ENCODE data around the gene CNOT4. TPM values are rescaled to one million over a fixed set of nuclear protein-coding genes. Genes with fewer than 3 reads are reported as not detected.

CNOT4 gene
- total and polyA plus RNA-seq, 5 donors = 9.9 to 33.1 (median 28.3) TPM

DNA sequence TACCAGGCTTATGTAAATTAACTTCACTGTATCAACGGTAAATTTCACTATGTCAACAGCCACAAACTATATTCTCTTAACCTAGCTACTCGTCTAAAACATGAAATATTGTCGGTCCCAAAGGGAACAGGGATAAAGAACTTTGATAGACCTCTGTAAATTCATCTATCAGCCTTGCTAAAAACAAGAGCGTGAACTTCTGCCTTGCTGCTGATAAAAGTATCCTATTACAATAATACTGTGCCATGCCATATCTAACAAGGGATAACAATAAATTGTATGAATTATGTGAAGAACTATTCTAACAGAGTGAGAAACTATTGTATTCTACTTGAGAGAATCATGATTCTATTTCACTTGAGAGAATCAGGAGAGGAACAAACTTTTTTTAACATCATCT lies 117.2 kb downstream of the CNOT4 start:
- 74% methylated on average over 4 of the region's 4 CpGs for WGBS

DNA sequence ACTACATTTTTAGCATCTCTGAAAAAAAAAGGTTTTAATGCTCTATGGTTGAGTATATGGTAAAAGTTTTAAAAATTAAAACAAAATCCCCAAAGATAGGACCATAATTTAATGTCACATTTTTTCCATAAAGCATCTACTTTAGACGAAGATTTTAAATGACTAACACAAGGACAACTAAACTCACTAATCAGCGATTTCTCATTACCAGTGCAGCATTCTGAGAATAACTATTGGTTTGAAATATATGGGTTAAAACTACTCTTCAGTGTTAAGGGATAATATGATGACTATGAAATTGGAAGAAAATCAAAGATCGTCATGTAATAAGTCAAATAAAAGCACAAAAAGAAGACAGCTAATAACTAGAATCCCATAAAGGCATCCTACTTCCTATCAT lies 118.4 kb downstream of the CNOT4 start:
- ATAC-seq (no peak), DNase-seq (no peak)
- WGBS = 87% methylated on average over 3 of the region's 3 CpGs
- H3K4me1 ChIP-seq (ENCODE audit: control insufficient read depth, insufficient read depth, low read length) = no peaks in the 10 kb centered on the region
- intact Hi-C loops (cut with DNase I) = loop anchor here in 1 of 4 donors (10.0 kb wide), 1 partner anchor 113 kb away; no protein-coding TSS in a partner anchor
- no peaks in the 10 kb centered on the region for H3K27me3 ChIP-seq (ENCODE audit: control insufficient read depth, insufficient read depth)
- no peaks in the 10 kb centered on the region for H3K9me3 ChIP-seq (ENCODE audit: control insufficient read depth, low read length)
- H3K27ac ChIP-seq (ENCODE audit: low read length) = no peak overlapping the region
- H3K4me3 ChIP-seq (ENCODE audit: low read length) = no peak overlapping the region

More for the DNA sequence above, 117.2 kb downstream of the CNOT4 start:
- intact Hi-C loops (cut with DNase I) = loop anchor here in 1 of 4 donors (10.0 kb wide), 1 partner anchor 112 kb away; no protein-coding TSS in a partner anchor
- H3K4me1 ChIP-seq (ENCODE audit: control insufficient read depth, insufficient read depth, low read length) = no peaks in the 10 kb centered on the region
- no peak overlapping the region for H3K27ac ChIP-seq (ENCODE audit: low read length)
- no peak for ATAC-seq
- no peak overlapping the region for H3K4me3 ChIP-seq (ENCODE audit: low read length)
- H3K27me3 ChIP-seq (ENCODE audit: control insufficient read depth, insufficient read depth) = no peaks in the 10 kb centered on the region
- no peaks in the 10 kb centered on the region for H3K9me3 ChIP-seq (ENCODE audit: control insufficient read depth, low read length)
- no peak for DNase-seq

DNA sequence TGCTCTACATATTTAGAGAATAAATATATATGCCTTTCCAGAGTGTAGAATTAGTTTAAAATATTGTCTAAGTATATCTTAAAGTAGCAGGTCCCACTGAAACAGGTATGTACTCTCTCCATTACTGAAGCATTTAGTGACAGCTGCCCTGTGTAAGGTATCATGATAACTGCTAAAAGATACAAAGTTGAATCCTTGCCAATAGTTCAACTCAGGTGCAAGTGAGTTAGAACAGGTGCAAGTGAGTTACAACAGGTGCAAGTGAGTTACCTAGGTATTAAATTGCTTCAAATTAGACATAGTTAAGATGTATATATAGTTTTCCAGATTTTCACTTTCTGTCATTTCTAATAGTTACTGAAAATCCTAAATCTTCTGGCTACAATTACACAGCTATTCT lies 119.1 kb downstream of the CNOT4 start:
- H3K27me3 ChIP-seq (ENCODE audit: control insufficient read depth, insufficient read depth) = no peaks in the 10 kb centered on the region
- no peak for DNase-seq
- intact Hi-C loops (cut with DNase I) = loop anchor here in 1 of 4 donors (10.0 kb wide), 1 partner anchor 114 kb away; no protein-coding TSS in a partner anchor

DNA sequence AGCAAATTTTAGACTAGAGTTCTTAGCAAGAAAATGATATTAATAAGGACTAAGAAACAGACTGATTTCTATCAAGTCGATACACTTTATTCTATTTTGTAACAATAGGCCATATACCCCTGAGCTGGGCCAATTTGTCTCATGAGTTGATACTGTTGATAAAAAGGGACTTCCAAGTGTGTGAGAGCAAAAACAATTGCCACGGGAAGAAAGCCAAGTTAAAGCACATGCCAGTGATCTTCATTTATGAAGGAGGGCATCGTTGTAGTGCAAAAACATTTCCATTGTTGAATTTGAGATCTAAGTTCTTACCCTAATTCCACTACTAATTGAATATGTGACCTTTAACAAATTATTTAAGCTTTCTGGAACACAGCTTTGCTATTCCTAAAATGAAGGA lies 119.9 kb downstream of the CNOT4 start:
- Histone ChIP-seq H3K4me1 (ENCODE audit: control insufficient read depth, insufficient read depth, low read length) (no peaks in the 10 kb centered on the region), H3K27ac (ENCODE audit: low read length) (no peak overlapping the region), H3K9me3 (ENCODE audit: control insufficient read depth, low read length) (no peaks in the 10 kb centered on the region), H3K4me3 (ENCODE audit: low read length) (no peak overlapping the region), H3K27me3 (ENCODE audit: control insufficient read depth, insufficient read depth) (no peaks in the 10 kb centered on the region)
- ATAC-seq (no peak), DNase-seq (no peak)
- intact Hi-C loops (cut with DNase I) = loop anchor here in 1 of 4 donors (10.0 kb wide), 1 partner anchor 115 kb away; no protein-coding TSS in a partner anchor
- WGBS = 29% methylated on average over 3 of the region's 3 CpGs

More for the DNA sequence above, 119.1 kb downstream of the CNOT4 start:
- Histone ChIP-seq H3K9me3 (ENCODE audit: control insufficient read depth, low read length) (no peaks in the 10 kb centered on the region), H3K27ac (ENCODE audit: low read length) (no peak overlapping the region), H3K4me1 (ENCODE audit: control insufficient read depth, insufficient read depth, low read length) (no peaks in the 10 kb centered on the region), H3K4me3 (ENCODE audit: low read length) (no peak overlapping the region)
- ATAC-seq = no peak

DNA sequence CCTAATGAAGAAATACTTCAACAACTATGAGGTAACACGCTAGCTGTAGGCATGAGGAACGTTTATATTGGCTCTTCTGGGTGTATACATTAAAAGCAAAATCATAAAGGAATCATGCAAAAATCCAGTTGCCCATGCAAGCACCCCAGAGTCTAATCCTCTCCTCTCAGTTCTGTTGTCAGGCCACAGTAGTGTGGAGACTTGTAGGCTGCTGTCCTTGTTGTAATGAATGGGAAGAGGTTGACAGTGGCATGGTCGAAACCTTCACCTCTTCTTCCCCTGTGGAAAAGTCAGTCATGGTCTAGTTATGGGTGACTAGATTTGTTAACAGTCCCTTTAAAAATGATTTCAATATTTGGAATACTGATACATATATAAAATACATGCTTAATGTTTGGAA lies 121.3 kb downstream of the CNOT4 start:
- ATAC-seq = no peak
- WGBS = 92% methylated on average over 3 of the region's 3 CpGs

DNA sequence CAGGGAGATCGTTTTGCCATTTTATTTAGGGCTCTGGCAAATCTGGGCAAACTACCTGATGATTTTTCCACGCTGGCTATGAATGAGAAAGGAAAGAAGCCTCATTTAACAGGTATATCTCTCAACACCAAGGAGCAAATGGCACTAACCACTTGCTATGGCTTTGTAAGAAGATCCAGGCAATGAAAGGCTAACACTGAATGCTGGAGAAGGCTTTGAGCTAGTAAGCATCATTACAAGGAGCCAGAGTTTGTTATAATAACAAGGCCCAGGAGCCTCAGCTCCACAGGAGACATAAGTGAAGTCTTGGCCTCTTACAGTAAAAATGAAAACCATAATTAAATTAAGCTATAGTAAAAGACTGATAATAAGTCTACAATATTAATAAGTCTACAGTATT lies 123.1 kb downstream of the CNOT4 start:
- Histone ChIP-seq H3K4me3 (ENCODE audit: low read length) (no peak overlapping the region), H3K27ac (ENCODE audit: low read length) (no peak overlapping the region), H3K4me1 (ENCODE audit: control insufficient read depth, insufficient read depth, low read length) (no peaks in the 10 kb centered on the region), H3K9me3 (ENCODE audit: control insufficient read depth, low read length) (no peaks in the 10 kb centered on the region), H3K27me3 (ENCODE audit: control insufficient read depth, insufficient read depth) (no peaks in the 10 kb centered on the region)
- intact Hi-C loops (cut with DNase I) = no loop called here
- ATAC-seq (no peak), DNase-seq (no peak)
- WGBS = 87% methylated on average over 2 of the region's 2 CpGs

More for the DNA sequence above, 121.3 kb downstream of the CNOT4 start:
- intact Hi-C loops (cut with DNase I) = no loop called here
- Histone ChIP-seq H3K4me1 (ENCODE audit: control insufficient read depth, insufficient read depth, low read length) (no peaks in the 10 kb centered on the region), H3K4me3 (ENCODE audit: low read length) (no peak overlapping the region), H3K27ac (ENCODE audit: low read length) (no peak overlapping the region), H3K27me3 (ENCODE audit: control insufficient read depth, insufficient read depth) (no peaks in the 10 kb centered on the region), H3K9me3 (ENCODE audit: control insufficient read depth, low read length) (no peaks in the 10 kb centered on the region)
- no peak for DNase-seq

DNA sequence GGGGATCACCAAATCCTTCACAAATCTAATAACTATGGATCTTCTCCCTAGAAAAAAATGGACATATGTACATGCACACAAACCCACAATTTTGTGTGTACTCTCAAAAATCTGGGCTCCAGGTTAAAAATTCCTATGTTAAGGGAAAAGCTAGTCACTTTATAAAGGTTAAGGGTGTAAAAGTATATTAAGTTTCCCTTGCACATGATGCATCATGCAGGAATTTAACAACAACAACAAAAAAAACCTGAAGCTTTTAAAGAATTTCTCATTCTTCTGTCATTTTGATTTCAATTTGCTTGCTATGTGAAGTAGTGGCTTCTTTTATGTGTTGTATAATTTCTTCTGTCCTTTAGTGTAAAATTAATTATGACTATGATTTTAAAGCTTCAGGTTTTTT lies 123.7 kb downstream of the CNOT4 start:
- Histone ChIP-seq H3K27me3 (ENCODE audit: control insufficient read depth, insufficient read depth) (no peaks in the 10 kb centered on the region), H3K4me1 (ENCODE audit: control insufficient read depth, insufficient read depth, low read length) (no peaks in the 10 kb centered on the region), H3K4me3 (ENCODE audit: low read length) (no peak overlapping the region), H3K27ac (ENCODE audit: low read length) (no peak overlapping the region), H3K9me3 (ENCODE audit: control insufficient read depth, low read length) (no peaks in the 10 kb centered on the region)
- intact Hi-C loops (cut with DNase I) = no loop called here
- no peak for DNase-seq
- ATAC-seq = no peak

DNA sequence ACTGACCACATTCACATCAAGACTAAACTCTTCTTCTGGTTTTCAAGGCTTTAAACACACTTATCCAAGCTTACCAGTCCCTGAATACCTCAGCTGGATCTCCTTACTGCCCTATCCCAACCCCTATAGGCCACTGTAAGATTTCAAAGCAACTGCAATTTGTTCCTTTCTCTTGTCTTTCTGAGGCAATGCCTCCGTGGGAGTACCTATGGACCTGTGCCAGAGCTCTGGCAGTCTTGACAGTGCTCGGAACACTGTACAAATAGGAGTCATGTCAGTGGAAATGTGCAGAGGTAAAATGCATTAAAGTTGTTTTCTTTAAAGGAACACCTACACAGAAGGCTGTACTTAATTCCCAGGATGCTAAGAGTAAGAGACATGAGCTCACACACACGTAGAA lies 124.7 kb downstream of the CNOT4 start:
- peak in 2 of 3 donors; percentile 38 to 59 for DNase-seq
- H3K4me3 ChIP-seq (ENCODE audit: low read length) = no peak overlapping the region
- H3K9me3 ChIP-seq (ENCODE audit: control insufficient read depth, low read length) = no peaks in the 10 kb centered on the region
- WGBS = 39% methylated on average over 3 of the region's 3 CpGs
- intact Hi-C loops (cut with DNase I) = no loop called here
- no peaks in the 10 kb centered on the region for H3K27me3 ChIP-seq (ENCODE audit: control insufficient read depth, insufficient read depth)
- peak in 1 of 2 donors; percentile 20 for ATAC-seq
- H3K27ac ChIP-seq (ENCODE audit: low read length) = no peak overlapping the region
- H3K4me1 ChIP-seq (ENCODE audit: control insufficient read depth, insufficient read depth, low read length) = no peaks in the 10 kb centered on the region

DNA sequence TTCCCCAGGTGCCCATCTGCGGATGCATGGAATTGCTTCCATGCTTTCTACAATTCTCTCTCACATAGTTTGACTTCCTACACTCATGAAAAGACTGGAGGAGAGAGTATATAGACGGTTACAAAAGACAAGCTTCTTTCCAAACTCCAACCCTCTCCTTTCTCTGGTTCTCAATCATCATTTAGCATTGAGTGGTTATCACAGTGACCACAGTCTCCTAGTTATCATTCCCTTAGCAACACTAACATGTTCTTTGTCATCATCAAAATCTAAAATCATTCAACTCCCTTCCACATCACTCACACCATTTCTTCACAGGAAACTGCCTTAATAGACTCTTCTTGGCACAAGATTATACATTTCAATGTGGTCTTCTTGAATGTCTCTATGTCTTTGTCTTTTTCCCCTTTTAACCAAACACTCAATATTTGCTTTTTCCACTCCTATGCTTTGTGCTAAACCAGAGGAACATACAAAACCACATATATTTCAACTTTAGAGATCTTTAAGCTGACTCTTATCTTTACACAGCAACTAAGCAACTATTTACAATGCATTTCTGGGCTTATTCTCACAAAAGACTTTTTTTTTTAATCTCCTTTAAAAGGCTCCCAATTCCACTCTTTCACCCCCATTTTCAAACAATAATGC lies 126.3 kb downstream of the CNOT4 start:
- H3K4me1 ChIP-seq (ENCODE audit: control insufficient read depth, insufficient read depth, low read length) = no peaks in the 10 kb centered on the region
- no peaks in the 10 kb centered on the region for H3K27me3 ChIP-seq (ENCODE audit: control insufficient read depth, insufficient read depth)
- DNase-seq = no peak
- no peak overlapping the region for H3K4me3 ChIP-seq (ENCODE audit: low read length)
- no peaks in the 10 kb centered on the region for H3K9me3 ChIP-seq (ENCODE audit: control insufficient read depth, low read length)
- 79% methylated on average over 2 of the region's 2 CpGs for WGBS
- H3K27ac ChIP-seq (ENCODE audit: low read length) = no peak overlapping the region
- no peak for ATAC-seq
- intact Hi-C loops (cut with DNase I) = no loop called here

DNA sequence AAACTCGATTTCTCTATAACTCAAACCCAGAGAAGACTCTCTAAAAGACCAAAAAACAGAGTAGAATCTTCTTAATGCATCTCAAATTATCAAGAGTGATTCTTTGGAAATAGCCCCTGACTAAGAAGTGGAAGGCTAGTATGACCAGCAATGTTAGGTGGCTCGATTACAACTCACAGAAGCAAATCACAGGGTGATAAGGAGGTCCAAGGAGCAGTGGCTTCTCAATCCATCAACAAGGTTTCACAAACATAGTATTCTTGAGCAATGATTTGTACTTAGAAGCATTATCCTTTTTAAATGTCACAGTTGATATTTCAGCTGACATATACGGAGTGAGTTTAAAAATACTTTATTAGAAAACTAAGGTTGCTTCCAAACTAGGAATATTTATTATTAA lies 127.7 kb downstream of the CNOT4 start:
- intact Hi-C loops (cut with DNase I) = no loop called here
- no peaks in the 10 kb centered on the region for H3K27me3 ChIP-seq (ENCODE audit: control insufficient read depth, insufficient read depth)
- H3K4me1 ChIP-seq (ENCODE audit: control insufficient read depth, insufficient read depth, low read length) = no peaks in the 10 kb centered on the region
- 89% methylated on average over 3 of the region's 3 CpGs for WGBS
- no peaks in the 10 kb centered on the region for H3K9me3 ChIP-seq (ENCODE audit: control insufficient read depth, low read length)
- ATAC-seq (no peak), DNase-seq (no peak)
- H3K27ac ChIP-seq (ENCODE audit: low read length) = no peak overlapping the region
- H3K4me3 ChIP-seq (ENCODE audit: low read length) = no peak overlapping the region

DNA sequence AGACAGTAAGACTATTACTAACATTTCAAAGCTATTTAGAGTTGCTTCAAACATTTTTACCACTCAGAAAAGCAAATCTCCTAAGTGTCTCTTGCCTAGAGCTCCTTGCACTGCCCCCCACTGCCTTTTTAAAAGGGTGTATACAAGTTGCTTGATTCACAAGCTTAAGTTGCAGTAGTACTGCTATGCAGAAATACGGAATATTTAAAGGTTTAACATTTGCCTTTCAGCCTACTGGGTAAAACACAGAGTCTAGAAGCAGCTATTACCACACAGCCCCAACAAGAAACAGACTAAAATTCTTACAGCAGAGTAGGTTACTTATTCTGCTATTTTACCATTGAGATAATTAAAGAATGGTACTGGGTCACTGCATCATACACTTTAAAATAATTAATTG lies 128.5 kb downstream of the CNOT4 start:
- no peak overlapping the region for H3K27ac ChIP-seq (ENCODE audit: low read length)

DNA sequence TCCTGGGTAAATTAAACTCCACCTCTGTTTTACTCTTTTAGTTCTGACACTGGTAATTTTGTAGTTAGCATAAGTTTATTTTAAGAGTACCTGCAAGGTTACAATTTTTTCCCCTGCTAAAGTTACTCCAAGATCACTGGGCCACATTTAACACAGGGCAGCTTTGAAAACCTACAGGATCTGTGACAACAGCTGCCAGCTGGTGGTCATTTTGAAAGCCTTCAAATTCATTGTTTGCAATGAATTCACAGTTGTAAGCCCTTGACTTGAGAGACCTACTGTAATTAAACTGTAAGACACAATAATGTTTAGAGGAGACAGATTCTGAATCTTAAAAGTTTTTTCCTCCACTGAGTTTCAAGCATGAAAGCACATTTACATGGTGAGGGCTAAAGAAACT lies 129.6 kb downstream of the CNOT4 start:
- intact Hi-C loops (cut with DNase I) = no loop called here
- no peaks in the 10 kb centered on the region for H3K27me3 ChIP-seq (ENCODE audit: control insufficient read depth, insufficient read depth)
- no peak for ATAC-seq
- no peak overlapping the region for H3K4me3 ChIP-seq (ENCODE audit: low read length)
- no peaks in the 10 kb centered on the region for H3K9me3 ChIP-seq (ENCODE audit: control insufficient read depth, low read length)
- no peaks in the 10 kb centered on the region for H3K4me1 ChIP-seq (ENCODE audit: control insufficient read depth, insufficient read depth, low read length)
- H3K27ac ChIP-seq (ENCODE audit: low read length) = no peak overlapping the region
- no peak for DNase-seq

More for the DNA sequence above, 128.5 kb downstream of the CNOT4 start:
- ATAC-seq (no peak), DNase-seq (no peak)
- Histone ChIP-seq H3K4me1 (ENCODE audit: control insufficient read depth, insufficient read depth, low read length) (no peaks in the 10 kb centered on the region), H3K4me3 (ENCODE audit: low read length) (no peak overlapping the region), H3K9me3 (ENCODE audit: control insufficient read depth, low read length) (no peaks in the 10 kb centered on the region), H3K27me3 (ENCODE audit: control insufficient read depth, insufficient read depth) (no peaks in the 10 kb centered on the region)
- intact Hi-C loops (cut with DNase I) = no loop called here
- 96% methylated on average over 1 of the region's 1 CpG for WGBS
